HCT116 (cell line): ENCODE data around the gene MDFI. TPM values are rescaled to one million over a fixed set of nuclear protein-coding genes. Genes with fewer than 3 reads are reported as not detected.

ENCODE experiments used
- ATAC-seq: fragments of 200-7000 bp; cut with Tn5 transposase; 2 replicates; pipeline ENCODE4 v1.9.1; 2020; ENCODE audit warnings: mild to moderate bottlenecking, moderate library complexity
- BruUV-seq: library from RNA; stranded (reverse); fragments of 400-500 nt; replicated peaks from 2 replicates; lab custom pipeline; 2021; lab: Mats Ljungman, UMichigan
- CTCF ChIA-PET: fragments of 300-600 bp; sonication (Branson Sonifier 250); formaldehyde crosslinking; loops from one replicate; lab custom pipeline; 2021; ENCODE audit warnings: antibody characterized with exemption; lab: Charles Lee
- POLR2A ChIA-PET: fragments of 300-600, 350-600 bp; sonication (Branson Sonifier 250); formaldehyde crosslinking; loops from one replicate; lab custom pipeline; 2021; ENCODE audit warnings: antibody characterized with exemption; lab: Charles Lee
- RAD21 ChIA-PET, 2 experiments: fragments of 300-600 bp; sonication (Branson Sonifier 250); formaldehyde crosslinking; loops; one replicate each; lab custom pipeline; 2023; ENCODE audit warnings: low total read pairs in 2 of 2; ENCODE audit not compliant: uncharacterized antibody in 2 of 2, unreplicated experiment in 2 of 2, low non-redundant PET in 1 of 2; lab: Charles Lee
- DNase-seq: peaks from one replicate; pipeline ENCODE4 v3.0.0-alpha.2; 2010; ENCODE audit warnings: low read depth, low spot score
- H2AFZ ChIP-seq: fragments of 200-600 bp; shearing (Covaris generic), sonication (generic); 2 replicates; pipeline ENCODE4 v1.6.1; 2017; ENCODE audit warnings: low read depth, mixed run types, mixed read lengths, antibody characterized with exemption, low read length; ENCODE audit not compliant: poor library complexity, severe bottlenecking
- H3K27ac ChIP-seq: 2 replicates; pipeline ENCODE4 v1.5.1; 2012; ENCODE audit warnings: low read depth, low read length
- H3K27me3 ChIP-seq: fragments of 200-600 bp; sonication (generic); 2 replicates; pipeline ENCODE4 v1.6.1; 2016; ENCODE audit warnings: mixed run types, low read length, mixed read lengths; ENCODE audit not compliant: insufficient read depth
- H3K36me3 ChIP-seq, 2 experiments: fragments of 200-500 bp in 1 of 2; fragments of 200-600 bp in 1 of 2; sonication (Bioruptor generic) in 1 of 2; sonication (generic) in 1 of 2; 2 replicates each; pipeline versions ENCODE4 v1.5.1 to v1.6.1; 2014 to 2016; ENCODE audit warnings: low read length in 2 of 2, inconsistent platforms in 1 of 2, mixed read lengths in 1 of 2, mixed run types in 1 of 2; ENCODE audit not compliant: insufficient read depth in 2 of 2, control insufficient read depth in 1 of 2
- H3K4me1 ChIP-seq, 2 experiments: fragments of 200-600 bp in 1 of 2; sonication (generic) in 1 of 2; 2 replicates each; pipeline versions ENCODE4 v1.5.1 to v1.6.1; 2012 to 2017; ENCODE audit warnings: low read length in 2 of 2, inconsistent platforms in 1 of 2, mild to moderate bottlenecking in 1 of 2, mixed read lengths in 1 of 2, mixed run types in 1 of 2, moderate library complexity in 1 of 2; ENCODE audit not compliant: insufficient read depth in 2 of 2, control insufficient read depth in 1 of 2
- H3K4me2 ChIP-seq: fragments of 200-600 bp; sonication (generic); 2 replicates; pipeline ENCODE4 v1.6.1; 2017; ENCODE audit warnings: mixed run types, low read length, mixed read lengths
- H3K4me3 ChIP-seq, 2 experiments: fragments of 200-600 bp in 1 of 2; sonication (generic) in 1 of 2; replicated peaks in 1 of 2; 2 replicates each; pipeline ENCODE4 v1.5.1; 2011 to 2016; ENCODE audit warnings: low read length in 2 of 2, control low read depth in 1 of 2, low read depth in 1 of 2, mild to moderate bottlenecking in 1 of 2, mixed read lengths in 1 of 2, mixed run types in 1 of 2
- H3K79me2 ChIP-seq: fragments of 200-600 bp; sonication (generic); 2 replicates; pipeline ENCODE4 v1.6.1; 2017; ENCODE audit warnings: mild to moderate bottlenecking, mixed run types, low read length, moderate library complexity, mixed read lengths; ENCODE audit not compliant: insufficient read depth
- H3K9ac ChIP-seq: fragments of 200-600 bp; sonication (generic); 2 replicates; pipeline ENCODE4 v1.6.1; 2016; ENCODE audit warnings: low read length, mixed read lengths
- H3K9me2 ChIP-seq: fragments of 200-600 bp; sonication (generic), shearing (Covaris generic); 2 replicates; pipeline ENCODE4 v1.6.1; 2017; ENCODE audit warnings: mixed run types, mild to moderate bottlenecking, moderate library complexity; ENCODE audit not compliant: insufficient read depth
- H3K9me3 ChIP-seq, 2 experiments: fragments of 200-500 bp in 1 of 2; fragments of 200-600 bp in 1 of 2; sonication (Bioruptor generic) in 1 of 2; sonication (generic) in 1 of 2; 2 replicates each; pipeline ENCODE4 v1.6.1; 2014 to 2017; ENCODE audit warnings: low read length in 2 of 2, mixed read lengths in 2 of 2, inconsistent platforms in 1 of 2, low read depth in 1 of 2, mild to moderate bottlenecking in 1 of 2, mixed run types in 1 of 2, moderate library complexity in 1 of 2; ENCODE audit not compliant: control insufficient read depth in 1 of 2, insufficient read depth in 1 of 2
- H4K20me1 ChIP-seq: fragments of 200-600 bp; sonication (generic), shearing (Covaris generic); 2 replicates; pipeline ENCODE4 v1.6.1; 2017; ENCODE audit warnings: mixed run types, mild to moderate bottlenecking, moderate library complexity; ENCODE audit not compliant: insufficient read depth
- EZH2phosphoT487 ChIP-seq: fragments of 200-600 bp; IDR thresholded peaks from 2 replicates; pipeline ENCODE4 v1.6.1; 2018; ENCODE audit warnings: antibody characterized with exemption, borderline replicate concordance
- FOSL1 ChIP-seq: IDR thresholded peaks from 2 replicates; pipeline ENCODE4 v1.6.1; 2012; ENCODE audit warnings: low read depth
- JUND ChIP-seq: IDR thresholded peaks from 2 replicates; pipeline ENCODE4 v1.6.1; 2012
- POLR2A ChIP-seq: IDR thresholded peaks from 2 replicates; pipeline ENCODE4 v1.7.0; 2011; ENCODE audit warnings: borderline replicate concordance; ENCODE audit not compliant: insufficient read depth, insufficient read length; ENCODE audit errors: extremely low read depth
- SRF ChIP-seq: IDR thresholded peaks from 2 replicates; pipeline ENCODE4 v1.6.1; 2012; ENCODE audit warnings: low read depth
- intact Hi-C: fragments of 100-400 bp; cut with micrococcal nuclease; formaldehyde crosslinking; loops from 2 replicates; pipeline ENCODE4 v1.10.0; 2022
- total RNA-seq: library from RNA; stranded (reverse); gene quantifications from one replicate; pipeline ENCODE4 v1.2.1, GENCODE V29; 2021; ENCODE audit not compliant: unreplicated experiment
- TF ChIP-seq, protein P1 (sequence below): IDR thresholded peaks from 2 replicates; pipeline ENCODE4 v1.6.1; 2011; ENCODE audit warnings: mild to moderate bottlenecking, low read length, moderate library complexity; ENCODE audit not compliant: insufficient replicate concordance; ENCODE audit errors: extremely low read depth
- TF ChIP-seq, protein P2 (sequence below): IDR thresholded peaks from 2 replicates; pipeline ENCODE4 v1.6.1; 2012; ENCODE audit warnings: low read depth

The MDFI gene
- total RNA-seq, 1 experiment from 2014 or later, result 35.5 TPM

DNA sequence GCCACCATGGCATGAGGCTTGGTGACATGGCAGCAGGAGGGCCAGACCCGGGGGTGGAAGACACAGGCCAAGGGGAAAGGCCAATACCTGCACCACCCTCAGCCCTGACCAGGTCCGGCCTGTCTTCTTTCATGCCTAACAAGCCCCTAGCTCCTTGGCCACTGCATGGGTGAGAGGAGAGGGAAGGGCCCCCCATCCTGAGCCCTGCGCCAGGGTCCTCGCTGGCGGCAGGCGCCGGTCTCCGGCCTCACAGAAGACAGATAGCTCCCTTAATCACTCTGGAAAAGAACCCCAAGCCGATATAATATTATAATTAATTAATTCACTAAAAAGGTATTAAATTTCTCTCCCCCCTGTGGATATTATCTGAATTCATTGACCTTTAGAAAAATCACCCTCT, 41.4 kb downstream of the MDFI start:
- no peaks in the 10 kb centered on the region for H3K9me3 ChIP-seq
- no peaks in the 10 kb centered on the region for H3K27me3 ChIP-seq
- H3K36me3 ChIP-seq, result no peaks in the 10 kb centered on the region
- H3K79me2 ChIP-seq, result no peaks in the 10 kb centered on the region
- no peaks in the 10 kb centered on the region for H4K20me1 ChIP-seq
- intact Hi-C loops, result no loop called here
- no peak overlapping the region for H3K27ac ChIP-seq
- RAD21 ChIA-PET, result no interaction called here
- DNase-seq (no peak), ATAC-seq (no peak)
- H2AFZ ChIP-seq, result no peak overlapping the region
- no peak overlapping the region for H3K9ac ChIP-seq
- no TSS peak for BruUV-seq
- peaks cover 4 to 13% of the 10 kb centered on the region in 2 experiments; a peak in 3 of 4 replicates for H3K4me1 ChIP-seq
- H3K4me2 ChIP-seq, result no peak overlapping the region
- no peaks in the 10 kb centered on the region for H3K9me2 ChIP-seq
- CTCF ChIA-PET, result interaction anchor here (1.2 to 4.6 kb wide), 3 partner anchors 10 to 312 kb away, joined by 3 to 55 read pairs (median 11); no protein-coding TSS in a partner anchor
- TF ChIP-seq, protein P1, sequence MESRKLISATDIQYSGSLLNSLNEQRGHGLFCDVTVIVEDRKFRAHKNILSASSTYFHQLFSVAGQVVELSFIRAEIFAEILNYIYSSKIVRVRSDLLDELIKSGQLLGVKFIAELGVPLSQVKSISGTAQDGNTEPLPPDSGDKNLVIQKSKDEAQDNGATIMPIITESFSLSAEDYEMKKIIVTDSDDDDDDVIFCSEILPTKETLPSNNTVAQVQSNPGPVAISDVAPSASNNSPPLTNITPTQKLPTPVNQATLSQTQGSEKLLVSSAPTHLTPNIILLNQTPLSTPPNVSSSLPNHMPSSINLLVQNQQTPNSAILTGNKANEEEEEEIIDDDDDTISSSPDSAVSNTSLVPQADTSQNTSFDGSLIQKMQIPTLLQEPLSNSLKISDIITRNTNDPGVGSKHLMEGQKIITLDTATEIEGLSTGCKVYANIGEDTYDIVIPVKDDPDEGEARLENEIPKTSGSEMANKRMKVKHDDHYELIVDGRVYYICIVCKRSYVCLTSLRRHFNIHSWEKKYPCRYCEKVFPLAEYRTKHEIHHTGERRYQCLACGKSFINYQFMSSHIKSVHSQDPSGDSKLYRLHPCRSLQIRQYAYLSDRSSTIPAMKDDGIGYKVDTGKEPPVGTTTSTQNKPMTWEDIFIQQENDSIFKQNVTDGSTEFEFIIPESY, result no peak
- TF ChIP-seq SRF (no peak), POLR2A (no peak), JUND (no peak), FOSL1 (no peak), EZH2phosphoT487 (no peak)
- TF ChIP-seq, protein P2, sequence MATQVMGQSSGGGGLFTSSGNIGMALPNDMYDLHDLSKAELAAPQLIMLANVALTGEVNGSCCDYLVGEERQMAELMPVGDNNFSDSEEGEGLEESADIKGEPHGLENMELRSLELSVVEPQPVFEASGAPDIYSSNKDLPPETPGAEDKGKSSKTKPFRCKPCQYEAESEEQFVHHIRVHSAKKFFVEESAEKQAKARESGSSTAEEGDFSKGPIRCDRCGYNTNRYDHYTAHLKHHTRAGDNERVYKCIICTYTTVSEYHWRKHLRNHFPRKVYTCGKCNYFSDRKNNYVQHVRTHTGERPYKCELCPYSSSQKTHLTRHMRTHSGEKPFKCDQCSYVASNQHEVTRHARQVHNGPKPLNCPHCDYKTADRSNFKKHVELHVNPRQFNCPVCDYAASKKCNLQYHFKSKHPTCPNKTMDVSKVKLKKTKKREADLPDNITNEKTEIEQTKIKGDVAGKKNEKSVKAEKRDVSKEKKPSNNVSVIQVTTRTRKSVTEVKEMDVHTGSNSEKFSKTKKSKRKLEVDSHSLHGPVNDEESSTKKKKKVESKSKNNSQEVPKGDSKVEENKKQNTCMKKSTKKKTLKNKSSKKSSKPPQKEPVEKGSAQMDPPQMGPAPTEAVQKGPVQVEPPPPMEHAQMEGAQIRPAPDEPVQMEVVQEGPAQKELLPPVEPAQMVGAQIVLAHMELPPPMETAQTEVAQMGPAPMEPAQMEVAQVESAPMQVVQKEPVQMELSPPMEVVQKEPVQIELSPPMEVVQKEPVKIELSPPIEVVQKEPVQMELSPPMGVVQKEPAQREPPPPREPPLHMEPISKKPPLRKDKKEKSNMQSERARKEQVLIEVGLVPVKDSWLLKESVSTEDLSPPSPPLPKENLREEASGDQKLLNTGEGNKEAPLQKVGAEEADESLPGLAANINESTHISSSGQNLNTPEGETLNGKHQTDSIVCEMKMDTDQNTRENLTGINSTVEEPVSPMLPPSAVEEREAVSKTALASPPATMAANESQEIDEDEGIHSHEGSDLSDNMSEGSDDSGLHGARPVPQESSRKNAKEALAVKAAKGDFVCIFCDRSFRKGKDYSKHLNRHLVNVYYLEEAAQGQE, result no peak
- POLR2A ChIA-PET, result interaction anchor here (1.2 kb wide), 1 partner anchor 77 kb away, joined by 3 read pairs; no protein-coding TSS in a partner anchor
- no peak overlapping the region for H3K4me3 ChIP-seq
